ENCODE measurements around the gene KCNJ1. TPM values are rescaled to one million over a fixed set of nuclear protein-coding genes. Genes with fewer than 3 reads are reported as not detected.

KCNJ1 gene
- total RNA-seq, 1 experiment from 2014 or later: not detected

- Histone ChIP-seq H3K9me3 (ENCODE audit: low read length) (no peaks in the 10 kb centered on the region), H3K36me3 (ENCODE audit: insufficient read depth, low read length) (no peaks in the 10 kb centered on the region), H3K4me2 (ENCODE audit: low read depth, low read length, poor library complexity, severe bottlenecking) (no peak overlapping the region), H3K4me1 (ENCODE audit: low read length) (no peaks in the 10 kb centered on the region), H3K79me2 (ENCODE audit: low read length) (no peaks in the 10 kb centered on the region), H3K9me2 (replicated peaks; ENCODE audit: insufficient read depth, low read length) (no peaks in the 10 kb centered on the region), H3K27me3 (ENCODE audit: low read length) (no peaks in the 10 kb centered on the region), H2AFZ (ENCODE audit: low read length) (no peak overlapping the region), H4K20me1 (ENCODE audit: insufficient read depth, low read depth, low read length) (no peaks in the 10 kb centered on the region), H3K9ac (ENCODE audit: low read length) (no peak overlapping the region), H3K27ac (ENCODE audit: low read length) (no peak overlapping the region), H3K4me3 (ENCODE audit: low read length) (no peak overlapping the region)
- no peak for DNase-seq
These were observed 29.3 kb upstream of the KCNJ1 start for GRCh38 chr11:128896356-128896755.

DNA sequence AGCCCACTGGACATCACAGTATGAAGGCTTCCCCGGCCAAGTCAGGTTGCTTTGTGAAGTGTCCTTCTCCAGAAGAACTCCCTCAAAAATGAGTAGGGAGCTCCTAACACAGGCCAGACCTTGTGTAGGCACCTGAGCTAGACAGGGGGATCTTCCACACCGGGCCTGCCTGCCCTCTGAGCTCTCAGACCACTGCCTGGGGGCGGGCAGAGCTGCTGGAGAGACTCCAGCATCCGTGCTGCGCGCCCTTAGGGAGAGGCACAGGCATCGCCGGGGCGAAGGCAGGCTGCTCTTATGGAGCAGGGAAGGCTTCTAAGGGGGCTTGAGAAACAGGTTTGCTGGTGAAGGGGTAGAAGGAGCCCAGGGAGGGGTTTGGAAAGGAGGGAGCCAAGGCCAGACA, 28.4 kb upstream of the KCNJ1 start:
- no peak overlapping the region for H3K4me3 ChIP-seq (ENCODE audit: low read length)
- no peak overlapping the region for H3K4me2 ChIP-seq (ENCODE audit: low read depth, low read length, poor library complexity, severe bottlenecking)
- no peaks in the 10 kb centered on the region for H3K79me2 ChIP-seq (ENCODE audit: low read length)
- no peak overlapping the region for H2AFZ ChIP-seq (ENCODE audit: low read length)
- H3K9ac ChIP-seq (ENCODE audit: low read length): no peak overlapping the region
- no peaks in the 10 kb centered on the region for H3K27me3 ChIP-seq (ENCODE audit: low read length)
- no peaks in the 10 kb centered on the region for H4K20me1 ChIP-seq (ENCODE audit: insufficient read depth, low read depth, low read length)
- no peaks in the 10 kb centered on the region for H3K36me3 ChIP-seq (ENCODE audit: insufficient read depth, low read length)
- H3K9me2 ChIP-seq (replicated peaks; ENCODE audit: insufficient read depth, low read length): no peaks in the 10 kb centered on the region
- DNase-seq: no peak
- no peak overlapping the region for H3K27ac ChIP-seq (ENCODE audit: low read length)
- H3K4me1 ChIP-seq (ENCODE audit: low read length): no peaks in the 10 kb centered on the region
- no peaks in the 10 kb centered on the region for H3K9me3 ChIP-seq (ENCODE audit: low read length)

- Histone ChIP-seq H3K4me1 (ENCODE audit: low read length) (no peaks in the 10 kb centered on the region), H3K9me2 (replicated peaks; ENCODE audit: insufficient read depth, low read length) (no peaks in the 10 kb centered on the region), H4K20me1 (ENCODE audit: insufficient read depth, low read depth, low read length) (no peaks in the 10 kb centered on the region), H3K27me3 (ENCODE audit: low read length) (no peaks in the 10 kb centered on the region), H3K4me2 (ENCODE audit: low read depth, low read length, poor library complexity, severe bottlenecking) (no peak overlapping the region), H3K27ac (ENCODE audit: low read length) (no peak overlapping the region), H2AFZ (ENCODE audit: low read length) (no peak overlapping the region), H3K9ac (ENCODE audit: low read length) (no peak overlapping the region), H3K9me3 (ENCODE audit: low read length) (no peaks in the 10 kb centered on the region), H3K79me2 (ENCODE audit: low read length) (no peaks in the 10 kb centered on the region), H3K4me3 (ENCODE audit: low read length) (no peak overlapping the region), H3K36me3 (ENCODE audit: insufficient read depth, low read length) (no peaks in the 10 kb centered on the region)
- no peak for DNase-seq
These were observed 27.6 kb upstream of the KCNJ1 start for GRCh38 chr11:128894685-128895084.

GRCh38 chr11:128894286-128894681, 27.2 kb upstream of the KCNJ1 start:
- Histone ChIP-seq H3K9me2 (replicated peaks; ENCODE audit: insufficient read depth, low read length) (no peaks in the 10 kb centered on the region), H3K9me3 (ENCODE audit: low read length) (no peaks in the 10 kb centered on the region), H3K36me3 (ENCODE audit: insufficient read depth, low read length) (no peaks in the 10 kb centered on the region), H3K27me3 (ENCODE audit: low read length) (no peaks in the 10 kb centered on the region), H4K20me1 (ENCODE audit: insufficient read depth, low read depth, low read length) (no peaks in the 10 kb centered on the region), H3K4me2 (ENCODE audit: low read depth, low read length, poor library complexity, severe bottlenecking) (no peak overlapping the region), H3K4me3 (ENCODE audit: low read length) (no peak overlapping the region), H3K79me2 (ENCODE audit: low read length) (no peaks in the 10 kb centered on the region), H3K9ac (ENCODE audit: low read length) (no peak overlapping the region), H3K4me1 (ENCODE audit: low read length) (no peaks in the 10 kb centered on the region), H2AFZ (ENCODE audit: low read length) (no peak overlapping the region), H3K27ac (ENCODE audit: low read length) (no peak overlapping the region)
- no peak for DNase-seq

DNA sequence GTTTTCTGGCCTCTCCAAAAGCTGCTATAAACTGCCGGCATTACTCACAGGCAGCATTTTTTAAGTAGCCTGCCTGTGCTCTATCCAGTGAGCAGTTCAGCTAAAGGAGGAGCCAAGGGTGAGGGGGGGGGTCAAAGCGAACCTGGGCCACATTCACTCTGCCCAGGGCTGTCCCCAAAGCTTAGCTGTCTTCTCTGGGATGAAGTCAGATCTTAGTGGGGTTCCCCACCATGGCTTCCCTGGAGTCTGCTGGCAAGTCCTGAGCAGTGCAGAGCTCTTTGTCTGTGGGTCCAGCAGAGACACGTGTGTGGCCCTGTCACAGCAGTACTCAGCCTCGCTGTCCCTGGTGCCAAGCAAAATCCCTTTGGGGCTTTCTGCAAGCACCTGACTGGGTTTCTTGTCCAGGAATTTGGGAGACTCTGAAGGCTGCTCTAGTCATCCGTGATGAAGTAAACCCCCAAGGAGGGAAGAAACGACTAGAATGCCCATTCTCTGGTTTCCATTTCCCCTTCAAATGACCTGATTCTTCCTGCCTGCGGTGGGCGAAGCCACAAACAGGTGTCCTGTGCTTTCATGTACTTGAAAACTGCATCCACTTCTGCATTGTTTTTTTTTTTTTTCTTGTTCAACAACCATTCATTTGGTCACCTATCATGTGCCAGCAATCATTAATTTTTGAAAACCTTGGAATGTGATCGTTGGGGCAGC, 26.6 kb upstream of the KCNJ1 start:
- Histone ChIP-seq H3K36me3 (ENCODE audit: insufficient read depth, low read length) (no peaks in the 10 kb centered on the region), H3K27ac (ENCODE audit: low read length) (no peak overlapping the region), H3K9me3 (ENCODE audit: low read length) (no peaks in the 10 kb centered on the region), H3K9me2 (replicated peaks; ENCODE audit: insufficient read depth, low read length) (no peaks in the 10 kb centered on the region), H2AFZ (ENCODE audit: low read length) (no peak overlapping the region), H3K4me1 (ENCODE audit: low read length) (no peaks in the 10 kb centered on the region), H3K79me2 (ENCODE audit: low read length) (no peaks in the 10 kb centered on the region), H4K20me1 (ENCODE audit: insufficient read depth, low read depth, low read length) (no peaks in the 10 kb centered on the region), H3K4me3 (ENCODE audit: low read length) (no peak overlapping the region), H3K4me2 (ENCODE audit: low read depth, low read length, poor library complexity, severe bottlenecking) (no peak overlapping the region), H3K27me3 (ENCODE audit: low read length) (no peaks in the 10 kb centered on the region), H3K9ac (ENCODE audit: low read length) (no peak overlapping the region)
- no peak for DNase-seq

- no peaks in the 10 kb centered on the region for H3K9me3 ChIP-seq (ENCODE audit: low read length)
- no peak for DNase-seq
- no peaks in the 10 kb centered on the region for H3K79me2 ChIP-seq (ENCODE audit: low read length)
- no peak overlapping the region for H3K9ac ChIP-seq (ENCODE audit: low read length)
- H3K27me3 ChIP-seq (ENCODE audit: low read length): no peaks in the 10 kb centered on the region
- H3K27ac ChIP-seq (ENCODE audit: low read length): no peak overlapping the region
- no peaks in the 10 kb centered on the region for H4K20me1 ChIP-seq (ENCODE audit: insufficient read depth, low read depth, low read length)
- H3K4me3 ChIP-seq (ENCODE audit: low read length): no peak overlapping the region
- no peaks in the 10 kb centered on the region for H3K9me2 ChIP-seq (replicated peaks; ENCODE audit: insufficient read depth, low read length)
- H3K36me3 ChIP-seq (ENCODE audit: insufficient read depth, low read length): no peaks in the 10 kb centered on the region
- no peaks in the 10 kb centered on the region for H3K4me1 ChIP-seq (ENCODE audit: low read length)
- H2AFZ ChIP-seq (ENCODE audit: low read length): no peak overlapping the region
- no peak overlapping the region for H3K4me2 ChIP-seq (ENCODE audit: low read depth, low read length, poor library complexity, severe bottlenecking)
These were observed 25.9 kb upstream of the KCNJ1 start for GRCh38 chr11:128892866-128893565.

GRCh38 chr11:128891913-128892398, 24.9 kb upstream of the KCNJ1 start:
- Histone ChIP-seq H4K20me1 (ENCODE audit: insufficient read depth, low read depth, low read length) (no peaks in the 10 kb centered on the region), H3K4me2 (ENCODE audit: low read depth, low read length, poor library complexity, severe bottlenecking) (no peak overlapping the region), H3K4me3 (ENCODE audit: low read length) (no peak overlapping the region), H3K4me1 (ENCODE audit: low read length) (no peaks in the 10 kb centered on the region), H3K9me3 (ENCODE audit: low read length) (no peaks in the 10 kb centered on the region), H2AFZ (ENCODE audit: low read length) (no peak overlapping the region), H3K36me3 (ENCODE audit: insufficient read depth, low read length) (no peaks in the 10 kb centered on the region), H3K9ac (ENCODE audit: low read length) (no peak overlapping the region), H3K27me3 (ENCODE audit: low read length) (no peaks in the 10 kb centered on the region), H3K27ac (ENCODE audit: low read length) (no peak overlapping the region), H3K79me2 (ENCODE audit: low read length) (no peaks in the 10 kb centered on the region), H3K9me2 (replicated peaks; ENCODE audit: insufficient read depth, low read length) (no peaks in the 10 kb centered on the region)
- no peak for DNase-seq

GRCh38 chr11:128890543-128891368, 23.7 kb upstream of the KCNJ1 start, which contains the start of gene KCNJ5:
KCNJ5 (plus strand) TSS chr11:128891356; CDS start chr11:128911274, 19,918 bp downstream.
- Histone ChIP-seq H3K4me1 (ENCODE audit: low read length) (no peaks in the 10 kb centered on the region), H3K9me3 (ENCODE audit: low read length) (no peaks in the 10 kb centered on the region), H3K27ac (ENCODE audit: low read length) (no peak within 1 kb of the TSS), H4K20me1 (ENCODE audit: insufficient read depth, low read depth, low read length) (no peaks in the 10 kb centered on the region), H3K4me3 (ENCODE audit: low read length) (no peak within 1 kb of the TSS), H3K4me2 (ENCODE audit: low read depth, low read length, poor library complexity, severe bottlenecking) (no peak within 1 kb of the TSS), H3K9ac (ENCODE audit: low read length) (no peak within 1 kb of the TSS), H3K9me2 (replicated peaks; ENCODE audit: insufficient read depth, low read length) (no peaks in the 10 kb centered on the region), H2AFZ (ENCODE audit: low read length) (no peak within 1 kb of the TSS), H3K36me3 (ENCODE audit: insufficient read depth, low read length) (no peaks in the 10 kb centered on the region), H3K27me3 (ENCODE audit: low read length) (no peaks in the 10 kb centered on the region), H3K79me2 (ENCODE audit: low read length) (no peaks in the 10 kb centered on the region)
- DNase-seq: no peak
